VCaP (cell line): ENCODE results near the gene SUMF1.

ENCODE experiments used
- H3K27ac ChIP-seq: fragments of 450-650 bp; 2 replicates; pipeline ENCODE4 v1.5.1; 2017
- CTCF ChIP-seq: fragments of 450-650 bp; conservative IDR thresholded peaks from 2 replicates; pipeline ENCODE4 v1.5.1; 2017; ENCODE audit warnings: mild to moderate bottlenecking, moderate library complexity

The SUMF1 gene

DNA sequence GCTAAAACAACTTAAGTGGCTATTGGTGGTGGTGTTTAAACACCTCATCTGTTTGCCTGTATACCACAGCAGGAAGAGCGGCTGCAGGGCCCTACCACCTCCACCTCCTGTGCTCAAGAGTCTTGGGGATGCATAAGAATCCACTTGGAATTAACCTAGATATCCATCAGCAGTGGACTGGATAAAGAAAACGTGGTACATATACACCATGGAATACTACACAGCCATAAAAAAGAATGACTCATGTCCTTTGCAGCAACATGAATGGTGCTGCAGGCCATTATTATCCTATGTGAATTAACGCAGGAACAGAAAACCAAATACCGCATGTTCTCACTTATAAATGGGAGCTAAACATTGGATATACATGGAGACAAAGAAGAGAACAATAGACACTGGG, 87.1 kb downstream of the SUMF1 start:
- no peak overlapping the region for H3K27ac ChIP-seq
- TF ChIP-seq CTCF, result no peak

- no peak for TF ChIP-seq CTCF
- H3K27ac ChIP-seq, result no peak overlapping the region
These were observed 90.6 kb downstream of the SUMF1 start for GRCh38 chr3:4376499-4376898.

GRCh38 chr3:4375911-4376310, 91.2 kb downstream of the SUMF1 start:
- no peak overlapping the region for H3K27ac ChIP-seq
- no peak for TF ChIP-seq CTCF

GRCh38 chr3:4373669-4374068, 93.4 kb downstream of the SUMF1 start:
- no peak overlapping the region for H3K27ac ChIP-seq
- no peak for TF ChIP-seq CTCF

DNA sequence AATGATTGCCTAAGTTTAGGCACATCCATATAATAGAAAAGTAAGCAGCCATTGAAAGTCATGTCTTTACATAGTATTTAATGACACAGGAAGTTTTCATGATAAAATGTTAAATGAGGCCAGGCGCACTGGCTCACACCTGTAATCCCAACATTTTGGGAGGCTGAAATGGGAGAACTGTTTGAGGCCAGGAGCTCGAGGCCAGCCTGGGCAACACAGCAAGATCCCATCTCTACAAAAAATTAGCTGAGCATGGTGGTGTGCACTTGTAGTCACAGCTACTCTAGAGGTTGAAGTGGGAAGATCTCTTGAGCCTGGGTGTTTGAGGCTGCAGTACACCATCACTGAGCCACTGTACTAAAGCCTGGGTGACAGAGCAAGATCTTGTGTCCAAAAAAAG, 104.5 kb downstream of the SUMF1 start:
- H3K27ac ChIP-seq, result no peak overlapping the region
- no peak for TF ChIP-seq CTCF

GRCh38 chr3:4360817-4361216, 106.3 kb downstream of the SUMF1 start:
- TF ChIP-seq CTCF, result no peak

DNA sequence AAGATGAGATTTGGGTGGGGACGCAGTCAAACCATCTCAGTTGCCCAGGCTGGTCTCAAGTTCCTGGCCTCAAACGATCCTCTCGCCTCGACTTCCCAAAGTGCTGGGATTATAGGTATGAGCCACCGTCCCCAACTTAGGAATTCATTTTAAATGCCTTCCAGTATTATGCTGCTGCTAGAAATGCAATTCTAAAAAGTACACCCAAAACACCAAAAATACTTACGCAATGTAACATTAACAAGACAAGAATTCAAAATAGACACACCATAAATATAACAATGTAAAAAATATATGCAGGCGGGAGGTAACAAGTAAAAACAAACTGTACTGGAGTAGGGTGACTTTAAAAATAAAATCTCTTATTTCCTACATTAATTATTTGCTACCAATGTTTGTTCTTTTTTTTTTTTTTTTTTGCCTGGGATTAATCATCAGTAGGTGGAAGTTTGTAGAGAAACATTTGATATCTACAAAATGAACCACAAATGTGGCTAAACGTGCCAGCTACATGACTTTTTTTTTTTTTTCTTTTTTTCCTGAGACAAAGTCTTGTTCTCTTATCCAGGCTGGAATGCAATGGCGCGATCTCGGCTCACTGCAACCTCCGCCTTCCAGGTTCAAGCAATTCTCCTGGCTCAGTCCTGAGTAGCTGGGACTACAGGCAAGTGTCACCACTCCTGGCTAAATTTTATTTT, 107.1 kb downstream of the SUMF1 start:
- no peak for TF ChIP-seq CTCF
- H3K27ac ChIP-seq, result no peak overlapping the region

More at GRCh38 chr3:4360817-4361216, 106.3 kb downstream of the SUMF1 start:
- H3K27ac ChIP-seq, result no peak overlapping the region
